H1 (cell line): Measurements from ENCODE around the gene TCL1A.

Experiments used
- CHD1 ChIP-seq: IDR thresholded peaks from 2 replicates; pipeline ENCODE4 v1.6.1; 2012; ENCODE audit warnings: low read depth, low read length, improper control_type of control experiment
- CREB1 ChIP-seq: IDR thresholded peaks from 2 replicates; pipeline ENCODE4 v1.6.1; 2012; ENCODE audit warnings: inconsistent platforms
- POLR2A ChIP-seq, 2 experiments: IDR thresholded peaks; 1 replicate in 1 of 2; 2 replicates in 1 of 2; pipeline ENCODE4 v1.6.1; 2011; ENCODE audit warnings: low read depth in 2 of 2, low read length in 2 of 2, mild to moderate bottlenecking in 2 of 2; ENCODE audit errors: control extremely low read depth in 1 of 2
- SIRT6 ChIP-seq: IDR thresholded peaks from one replicate; pipeline ENCODE4 v1.7.1; 2012; ENCODE audit warnings: low read length, inconsistent platforms

- TF ChIP-seq POLR2A (IDR thresholded peaks at IDR 0.05; ENCODE audit: control extremely low read depth in 1 of 2, low read depth in 2 of 2, low read length in 2 of 2), result no peak
- TF ChIP-seq CHD1, result no peak
- no peak for TF ChIP-seq SIRT6
- TF ChIP-seq CREB1, result no peak
Measured at GRCh38 chr14:95696741-95697140, 17.2 kb downstream of the TCL1A start.
